GM21528 (cell line): ENCODE data around the gene RGPD6.
"Not testable (repeated sequence)": the region's sequence is repeated elsewhere in the genome, so short reads cannot be mapped to it uniquely, and the experiment has no call there.

ENCODE experiments used
- ATAC-seq: cut with Tn5 transposase; IDR thresholded peaks from one replicate; pipeline ENCODE4 v1.9.1; 2021; ENCODE audit warnings: mild to moderate bottlenecking, moderate library complexity; ENCODE audit not compliant: unreplicated experiment, low FRiP score

The RGPD6 gene

GRCh38 chr2:110482697-110483096 lies 94.3 kb downstream of the RGPD6 start:
- not testable (repeated sequence) for ATAC-seq

GRCh38 chr2:110481200-110481599 lies 95.8 kb downstream of the RGPD6 start:
- ATAC-seq, result not testable (repeated sequence)

- ATAC-seq, result not testable (repeated sequence)
Measured at GRCh38 chr2:110480084-110480483, 96.9 kb downstream of the RGPD6 start.

- ATAC-seq, result not testable (repeated sequence)
Measured at GRCh38 chr2:110477370-110477769, 99.7 kb downstream of the RGPD6 start.

GRCh38 chr2:110476952-110477351 lies 100.1 kb downstream of the RGPD6 start:
- ATAC-seq, result not testable (repeated sequence)

GRCh38 chr2:110475627-110476359 lies 101.2 kb downstream of the RGPD6 start:
- not testable (repeated sequence) for ATAC-seq

- ATAC-seq, result peak; percentile 98
Measured at GRCh38 chr2:110474898-110475297, 102.1 kb downstream of the RGPD6 start.

GRCh38 chr2:110473059-110473358 lies 104.0 kb downstream of the RGPD6 start:
- ATAC-seq, result not testable (repeated sequence)

GRCh38 chr2:110472171-110473058 lies 104.6 kb downstream of the RGPD6 start, which contains the start of gene LIMS4:
LIMS4 (minus strand) TSS chr2:110472816; CDS start chr2:110472778, 38 bp downstream.
- ATAC-seq, result not testable (repeated sequence)

GRCh38 chr2:110468921-110469320 lies 108.1 kb downstream of the RGPD6 start:
- ATAC-seq, result not testable (repeated sequence)

- not testable (repeated sequence) for ATAC-seq
Measured at GRCh38 chr2:110465312-110465711, 111.7 kb downstream of the RGPD6 start.
